Right renal pelvis (tissue), 4 donors: ENCODE measurements around the gene TM9SF1. TPM values are rescaled to one million over a fixed set of nuclear protein-coding genes. Genes with fewer than 3 reads are reported as not detected.
"Not testable (repeated sequence)": the region's sequence is repeated elsewhere in the genome, so short reads cannot be mapped to it uniquely, and the experiment has no call there.

ENCODE experiments used
- DNase-seq, 4 donors: peaks; one replicate each; pipeline ENCODE4 v3.0.0-alpha.2; 2013; ENCODE audit warnings: low read depth in 4 of 4, low spot score in 3 of 4, missing footprints in 1 of 4
- polyA plus RNA-seq, 4 donors: library from polyadenylated mRNA; unstranded; fragments of 120-200 nt; gene quantifications; one replicate each; pipeline ENCODE4 v1.2.1, GENCODE V29; 2013; ENCODE audit not compliant: insufficient read length in 4 of 4

The TM9SF1 gene
- polyA plus RNA-seq, 4 donors: 37.8 to 48.9 (median 41.3) TPM

GRCh38 chr14:24228902-24229301, 33.7 kb upstream of the TM9SF1 start:
- DNase-seq: no peak

DNA sequence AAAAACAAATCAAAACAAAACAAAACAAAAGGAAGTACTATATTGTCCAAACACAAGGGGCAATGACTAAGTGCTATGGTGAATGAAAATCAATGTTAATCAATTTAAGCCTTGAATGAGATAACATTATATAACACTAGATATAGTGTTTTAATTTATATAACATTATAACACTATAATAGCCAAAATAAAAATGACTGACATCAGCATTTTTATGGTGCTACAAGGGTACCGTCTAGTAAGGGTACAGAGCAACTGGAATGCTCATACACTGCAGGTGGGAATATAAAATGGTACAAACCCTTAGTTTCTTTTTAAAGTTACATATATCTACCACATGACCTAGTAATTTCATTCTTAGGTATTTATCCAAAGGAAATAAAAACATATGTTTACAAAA, 31.2 kb upstream of the TM9SF1 start:
- DNase-seq: no peak

- DNase-seq: no peak
Observed at GRCh38 chr14:24224618-24225071, 29.4 kb upstream of the TM9SF1 start.

DNA sequence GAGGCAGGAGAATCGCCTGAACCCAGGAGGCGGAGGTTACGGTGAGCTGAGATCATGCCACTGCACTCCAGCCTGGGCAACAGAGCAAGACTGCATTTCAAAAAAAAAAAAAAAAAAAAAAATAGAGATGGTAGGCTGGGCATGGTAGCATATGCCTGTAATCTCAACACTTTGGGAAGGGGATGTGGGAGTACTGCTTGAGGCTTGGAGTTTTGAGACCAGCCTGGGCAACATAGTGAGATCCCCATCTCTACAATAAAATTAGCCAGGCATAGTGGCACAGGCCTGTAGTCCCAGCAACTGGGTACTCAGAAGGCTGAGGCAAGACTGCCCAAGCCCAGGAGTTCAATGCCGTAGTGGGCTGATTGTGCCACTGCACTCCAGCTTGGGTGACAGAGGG, 27.7 kb upstream of the TM9SF1 start:
- DNase-seq: not testable (repeated sequence)

DNA sequence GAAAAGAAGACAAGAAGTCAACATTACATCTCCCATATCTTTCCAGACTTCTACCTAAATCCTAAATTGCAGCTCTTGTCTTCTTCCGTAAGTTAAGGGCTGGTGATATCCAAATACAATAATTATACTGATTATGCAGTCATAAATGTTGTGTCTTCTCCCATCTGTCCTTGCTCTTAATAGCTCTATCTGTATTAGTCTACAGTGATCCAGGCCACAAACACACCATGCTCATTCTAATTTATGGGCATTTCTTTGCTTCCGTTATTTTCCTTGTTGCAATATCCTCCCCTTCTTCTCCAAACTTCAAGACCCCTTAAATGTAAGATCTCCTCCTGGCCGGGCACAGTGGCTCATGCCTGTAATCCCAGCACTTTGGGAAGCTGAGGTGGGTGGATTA, 24.3 kb upstream of the TM9SF1 start:
- no peak for DNase-seq

DNA sequence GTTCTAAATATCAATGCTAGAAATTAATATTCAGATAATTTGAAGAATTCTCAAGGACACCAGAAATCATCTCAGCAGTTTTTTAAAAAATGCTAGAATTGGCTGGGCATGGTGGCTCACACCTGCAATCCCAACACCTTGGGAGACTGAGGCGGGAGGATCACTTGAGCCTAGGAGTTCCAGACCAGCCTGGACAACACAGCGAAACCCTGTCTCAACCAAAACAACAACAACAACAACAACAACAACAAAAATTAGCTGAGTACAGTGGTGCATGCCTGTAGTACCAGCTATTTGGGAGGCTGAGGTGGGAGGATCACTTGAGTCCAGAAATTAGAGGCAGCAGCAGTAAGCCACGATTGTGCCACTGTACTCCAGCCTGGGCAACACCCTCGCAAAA, 23.8 kb upstream of the TM9SF1 start:
- no peak for DNase-seq

GRCh38 chr14:24216876-24217275, 21.6 kb upstream of the TM9SF1 start:
- DNase-seq: not testable (repeated sequence)

DNA sequence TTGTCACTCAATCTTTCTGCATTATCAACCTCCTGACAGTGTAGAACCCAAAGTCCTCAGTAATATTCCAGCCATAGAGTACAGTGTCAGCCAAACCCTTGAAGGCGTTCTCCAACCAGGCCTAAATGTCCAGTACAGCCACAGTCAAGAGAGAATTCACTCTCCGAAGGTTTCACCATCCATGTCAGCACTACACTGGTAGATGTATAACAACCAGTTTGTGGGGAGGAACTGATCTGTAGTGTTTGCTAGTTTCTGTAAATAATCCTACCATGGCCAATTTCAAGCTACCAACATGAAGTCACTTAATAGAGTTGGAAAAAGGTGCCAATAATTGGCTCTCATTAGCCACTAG, 21.1 kb upstream of the TM9SF1 start:
- no peak for DNase-seq

GRCh38 chr14:24215495-24216344, 20.5 kb upstream of the TM9SF1 start, which contains the start of gene MDP1:
Gene MDP1 (minus strand): TSS chr14:24216066. CDS start chr14:24215955, 111 bp downstream.
- DNase-seq: peak in 3 of 4 donors; percentile 78 to 83 (median 80)

- DNase-seq: no peak
Observed at GRCh38 chr14:24213866-24214662, 18.8 kb upstream of the TM9SF1 start.

DNA sequence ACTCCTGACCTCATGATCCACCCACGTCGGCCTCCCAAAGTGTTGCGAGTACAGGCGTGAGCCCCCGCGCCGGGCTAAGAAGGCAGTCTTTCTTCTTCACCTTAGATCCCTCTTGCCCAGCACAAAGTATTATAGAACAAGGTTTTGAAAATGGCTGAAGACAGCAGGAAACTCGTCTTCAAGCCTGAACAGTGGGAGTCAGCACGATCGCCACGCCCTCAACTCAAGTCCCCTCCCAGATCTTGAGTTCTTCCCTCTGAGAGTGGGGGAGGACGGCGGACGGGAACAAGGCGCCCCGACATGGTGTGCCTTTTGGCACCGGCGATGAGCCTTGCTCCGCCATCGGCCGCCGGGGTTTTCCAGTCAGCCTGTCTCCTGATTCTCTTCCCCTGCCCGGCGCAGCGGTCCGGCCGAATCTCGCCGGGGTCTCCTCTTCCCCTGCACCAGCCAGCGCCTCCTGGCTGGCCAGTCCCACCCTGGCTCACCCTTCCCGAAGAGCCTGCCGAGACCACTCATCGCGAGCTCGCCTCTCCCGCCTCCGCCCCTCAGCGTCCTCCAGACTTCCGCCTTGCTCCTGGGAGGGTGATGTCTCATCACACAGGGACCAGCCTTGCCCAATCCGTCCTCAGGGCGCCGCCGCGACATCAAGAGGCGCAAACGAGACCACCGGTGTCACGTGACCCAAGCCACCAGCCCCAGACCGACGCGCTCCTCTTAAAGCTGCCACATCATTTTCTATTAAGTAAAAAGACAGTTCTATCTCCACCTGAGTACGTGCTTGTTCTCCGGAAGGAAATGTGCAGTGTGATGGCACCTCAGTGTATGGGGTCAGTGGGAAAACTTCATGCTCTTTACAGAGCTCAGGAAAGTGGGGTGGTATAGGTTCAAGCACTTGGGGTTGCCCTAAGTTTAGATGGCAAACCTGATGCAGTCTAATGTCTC, 18.0 kb upstream of the TM9SF1 start, which contains the start of gene CHMP4A:
Gene CHMP4A, minus strand, starts transcription at position 565 of the 942 bp plus-strand sequence. Its CDS starts 49 bp downstream, at position 516.
- peak; percentile 90 to 94 (median 92) for DNase-seq

DNA sequence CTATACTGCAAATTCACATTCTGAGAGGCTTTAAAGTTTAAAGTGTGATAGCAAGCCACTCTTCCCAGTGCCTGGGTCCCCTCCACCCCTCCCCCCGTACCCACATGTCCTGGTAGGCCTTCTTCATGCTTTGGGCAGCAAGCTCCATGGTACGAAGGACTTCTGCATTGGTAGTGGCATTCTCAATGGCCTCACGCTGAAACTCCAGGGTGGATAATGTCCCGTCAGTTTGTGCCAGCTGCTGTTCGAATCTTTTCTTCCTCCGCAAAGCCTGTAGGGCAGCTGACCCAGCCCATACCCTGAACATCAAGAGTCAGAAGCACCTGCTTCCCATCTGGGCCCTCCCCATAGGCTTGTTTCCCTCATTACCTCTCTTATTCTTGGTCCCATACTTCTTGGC, 16.1 kb upstream of the TM9SF1 start:
- no peak for DNase-seq

DNA sequence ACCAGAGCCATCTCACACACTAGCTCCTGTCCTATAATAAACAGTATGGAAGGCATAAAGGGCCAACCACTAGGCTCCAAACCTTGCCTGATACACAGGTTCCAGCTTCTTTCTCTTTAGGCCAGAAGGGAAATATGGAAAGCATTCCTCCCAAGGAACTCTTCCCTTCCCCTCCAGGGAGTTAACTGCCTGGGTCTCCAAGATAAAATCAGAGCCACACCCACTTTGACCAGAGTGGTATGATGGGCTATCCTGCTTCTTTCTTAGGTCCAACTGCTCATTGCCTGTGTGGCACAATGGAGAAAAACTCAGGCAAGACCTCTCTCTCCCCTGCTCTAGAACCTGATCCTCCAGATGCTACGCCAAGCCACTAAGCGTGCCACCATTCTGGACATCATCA, 12.4 kb upstream of the TM9SF1 start:
- DNase-seq: no peak

DNA sequence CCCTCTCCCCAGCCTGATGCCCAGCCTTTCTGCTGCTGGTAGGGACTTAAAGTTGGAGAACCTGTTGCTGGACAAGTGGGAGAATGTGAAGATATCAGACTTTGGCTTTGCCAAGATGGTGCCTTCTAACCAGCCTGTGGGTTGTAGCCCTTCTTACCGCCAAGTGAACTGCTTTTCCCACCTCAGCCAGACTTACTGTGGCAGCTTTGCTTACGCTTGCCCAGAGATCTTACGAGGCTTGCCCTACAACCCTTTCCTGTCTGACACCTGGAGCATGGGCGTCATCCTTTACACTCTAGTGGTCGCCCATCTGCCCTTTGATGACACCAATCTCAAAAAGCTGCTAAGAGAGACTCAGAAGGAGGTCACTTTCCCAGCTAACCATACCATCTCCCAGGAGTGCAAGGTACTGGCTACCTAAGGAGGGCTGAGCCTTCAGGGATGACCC, 11.9 kb upstream of the TM9SF1 start:
- DNase-seq: no peak

DNA sequence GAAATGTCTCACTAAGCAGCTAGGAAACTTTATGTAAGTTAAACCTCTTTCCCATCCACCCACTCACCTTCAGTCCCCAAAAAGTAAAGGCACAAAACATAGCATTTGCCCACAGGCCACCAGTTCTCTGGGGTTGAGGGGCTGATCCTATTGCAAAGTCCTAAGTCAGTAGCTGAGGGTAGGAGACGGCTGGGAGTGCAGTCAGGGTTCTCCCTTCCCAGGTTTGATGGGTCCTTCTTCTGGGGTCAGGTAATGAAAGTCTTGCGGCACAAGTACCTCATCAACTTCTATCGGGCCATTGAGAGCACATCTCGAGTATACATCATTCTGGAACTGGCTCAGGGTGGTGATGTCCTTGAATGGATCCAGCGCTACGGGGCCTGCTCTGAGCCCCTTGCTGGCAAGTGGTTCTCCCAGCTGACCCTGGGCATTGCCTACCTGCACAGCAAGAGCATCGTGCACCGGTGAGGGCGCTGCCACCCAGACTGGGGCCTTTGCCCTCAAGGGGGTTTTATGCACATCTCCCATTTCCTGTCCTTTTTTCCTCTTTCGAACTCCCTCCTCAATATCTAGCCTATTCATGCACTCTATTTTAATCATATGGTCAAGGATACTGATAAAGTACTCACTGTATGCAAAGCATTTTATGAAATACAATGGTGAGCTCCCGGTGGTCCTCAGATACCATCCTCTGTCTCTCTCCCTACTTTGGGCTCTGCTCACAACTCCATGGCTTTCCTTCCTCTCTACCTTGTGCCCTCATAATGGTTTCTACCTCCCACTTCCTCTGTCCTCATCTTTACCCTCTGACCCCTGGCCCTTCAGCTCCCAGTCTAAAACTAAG, 11.2 kb upstream of the TM9SF1 start:
- DNase-seq: no peak

DNA sequence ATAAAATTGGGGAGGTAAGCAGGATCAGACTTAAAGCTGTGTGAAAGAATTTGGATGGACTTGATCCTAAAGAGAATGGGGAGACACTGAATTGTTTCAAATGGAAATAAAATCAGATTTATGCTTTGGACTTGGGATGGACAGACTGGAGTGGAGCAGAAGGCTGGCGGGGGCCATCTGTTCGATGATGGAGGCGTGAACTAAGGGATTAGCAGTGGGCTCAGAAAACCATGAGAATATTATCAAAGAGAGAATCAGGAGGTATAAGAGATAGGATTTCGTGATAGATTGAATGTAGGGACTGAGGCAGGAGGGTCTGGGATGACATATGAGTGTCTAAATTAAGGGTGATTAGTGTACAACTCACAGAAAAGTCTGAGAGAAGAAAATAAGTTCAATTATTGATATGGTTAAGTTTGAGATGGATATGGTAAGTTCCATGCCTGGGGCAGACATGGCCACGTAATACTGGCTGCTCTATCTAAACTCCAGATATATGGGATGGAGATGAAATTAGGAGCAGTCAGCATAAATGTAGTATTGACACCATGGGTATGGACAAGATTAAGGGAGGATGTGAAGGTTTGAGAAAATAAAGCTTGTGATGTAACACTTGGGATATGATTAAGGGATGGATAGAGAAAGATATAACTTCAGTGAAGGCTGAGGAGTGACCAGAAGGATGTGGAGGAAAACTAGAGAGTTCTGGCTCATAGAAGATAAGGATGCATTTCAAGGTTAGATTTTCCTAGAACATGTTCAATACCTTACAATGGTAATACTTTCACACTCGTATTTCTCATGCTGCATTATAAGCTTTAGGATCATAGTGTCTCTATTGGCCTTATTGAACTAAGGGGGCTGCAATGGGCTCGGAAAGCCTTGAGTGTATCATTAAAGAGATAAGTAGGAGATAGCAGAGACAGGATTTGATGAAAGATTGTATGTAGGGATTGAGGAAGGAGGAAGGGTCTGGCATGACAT, 9.2 kb upstream of the TM9SF1 start:
- no peak for DNase-seq

- not testable (repeated sequence) for DNase-seq
Observed at GRCh38 chr14:24203249-24203886, 8.1 kb upstream of the TM9SF1 start.

GRCh38 chr14:24202538-24202937, 7.3 kb upstream of the TM9SF1 start:
- DNase-seq: not testable (repeated sequence)
